GM18505 (cell line): ENCODE data around the gene CCDC92B.
"Not testable (repeated sequence)": the region's sequence is repeated elsewhere in the genome, so short reads cannot be mapped to it uniquely, and the experiment has no call there.

Experiments used
- ATAC-seq: cut with Tn5 transposase; IDR thresholded peaks from one replicate; pipeline ENCODE4 v1.9.1; 2021; ENCODE audit not compliant: unreplicated experiment
- POLR2A ChIP-seq: IDR thresholded peaks from 4 replicates; pipeline ENCODE4 v1.6.1; 2011; ENCODE audit warnings: borderline replicate concordance; ENCODE audit not compliant: insufficient read depth, insufficient read length; ENCODE audit errors: extremely low read depth

Gene CCDC92B

GRCh38 chr17:2690165-2691068 is 59.0 kb downstream of the CCDC92B start:
- ATAC-seq = no peak
- TF ChIP-seq POLR2A = no peak

GRCh38 chr17:2689411-2690164 is 59.9 kb downstream of the CCDC92B start:
- no peak for ATAC-seq
- no peak for TF ChIP-seq POLR2A

- TF ChIP-seq POLR2A = no peak
- no peak for ATAC-seq
These were observed 60.8 kb downstream of the CCDC92B start for GRCh38 chr17:2688351-2689342.

- ATAC-seq = no peak
- no peak for TF ChIP-seq POLR2A
These were observed 62.4 kb downstream of the CCDC92B start for GRCh38 chr17:2687074-2687418.

GRCh38 chr17:2685696-2686095 is 63.8 kb downstream of the CCDC92B start:
- no peak for ATAC-seq
- TF ChIP-seq POLR2A = no peak

GRCh38 chr17:2684549-2684948 is 64.9 kb downstream of the CCDC92B start:
- no peak for ATAC-seq
- no peak for TF ChIP-seq POLR2A

- no peak for TF ChIP-seq POLR2A
These were observed 65.5 kb downstream of the CCDC92B start for GRCh38 chr17:2683912-2684311.

GRCh38 chr17:2682176-2682938 is 67.1 kb downstream of the CCDC92B start:
- no peak for TF ChIP-seq POLR2A
- ATAC-seq = no peak

More at GRCh38 chr17:2683912-2684311, 65.5 kb downstream of the CCDC92B start:
- no peak for ATAC-seq

- no peak for ATAC-seq
- TF ChIP-seq POLR2A = no peak
These were observed 67.8 kb downstream of the CCDC92B start for GRCh38 chr17:2681650-2682049.

- TF ChIP-seq POLR2A = no peak
- ATAC-seq = no peak
These were observed 68.5 kb downstream of the CCDC92B start for GRCh38 chr17:2680961-2681360.

GRCh38 chr17:2679247-2679646 is 70.2 kb downstream of the CCDC92B start:
- not testable (repeated sequence) for ATAC-seq
